GM19240 (cell line): ENCODE data around the gene TMEM87B.

Experiments
- DNase-seq: peaks from one replicate; pipeline ENCODE4 v3.0.0; 2011; ENCODE audit warnings: low spot score; ENCODE audit not compliant: insufficient read length

Gene TMEM87B

DNA sequence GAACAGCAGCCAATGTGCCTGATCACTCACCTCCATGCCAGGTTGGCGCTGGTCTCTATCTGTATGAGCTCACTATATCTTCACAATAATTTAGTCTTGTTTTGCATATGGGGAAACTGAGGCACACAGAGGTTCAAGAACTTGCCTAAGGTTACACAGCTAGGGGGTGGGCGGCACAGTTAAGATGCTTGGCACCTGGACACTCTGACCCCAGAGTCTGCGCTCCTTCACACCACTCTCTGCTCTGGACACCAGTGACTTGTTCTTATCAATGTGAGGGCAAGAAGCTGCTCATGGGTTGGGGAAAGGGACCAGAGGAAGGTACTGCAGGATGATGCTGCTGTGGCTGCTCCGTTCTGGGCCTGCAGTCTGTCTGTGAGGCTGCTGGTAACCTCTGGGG lies 110.2 kb downstream of the TMEM87B start:
- DNase-seq = no peak

DNA sequence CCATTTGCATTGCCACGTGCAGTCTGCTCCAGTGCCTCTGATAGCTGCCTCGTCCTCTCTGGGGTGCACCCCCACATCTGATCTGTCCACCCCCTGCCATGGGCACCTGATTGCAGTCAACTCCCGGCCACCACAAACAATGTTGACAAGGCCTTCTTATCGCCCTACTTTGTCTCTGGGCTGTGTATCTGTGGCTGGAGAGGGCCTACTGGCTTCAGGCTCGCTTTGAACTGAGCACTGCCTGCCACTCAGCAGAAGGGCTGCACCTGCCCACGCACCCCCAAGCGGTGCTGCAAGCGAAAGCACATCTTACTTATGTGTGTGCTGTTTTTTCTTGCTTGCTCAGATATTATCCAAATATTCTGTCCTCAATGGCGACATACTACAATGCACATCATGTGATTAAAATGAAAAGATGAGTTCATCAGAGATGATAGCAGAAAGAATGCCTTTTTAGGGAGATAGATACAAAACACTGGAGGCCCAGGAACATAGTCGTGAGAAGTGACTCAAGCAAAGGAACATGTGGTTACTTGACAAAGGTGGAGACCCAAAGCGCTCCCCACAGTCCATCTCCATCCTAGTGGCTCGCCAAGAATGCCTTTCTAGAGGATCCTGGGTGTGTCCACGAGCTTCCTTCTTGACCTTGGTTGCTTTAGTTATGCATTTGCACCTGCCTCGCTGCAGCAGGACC lies 111.9 kb downstream of the TMEM87B start:
- DNase-seq = no peak

DNA sequence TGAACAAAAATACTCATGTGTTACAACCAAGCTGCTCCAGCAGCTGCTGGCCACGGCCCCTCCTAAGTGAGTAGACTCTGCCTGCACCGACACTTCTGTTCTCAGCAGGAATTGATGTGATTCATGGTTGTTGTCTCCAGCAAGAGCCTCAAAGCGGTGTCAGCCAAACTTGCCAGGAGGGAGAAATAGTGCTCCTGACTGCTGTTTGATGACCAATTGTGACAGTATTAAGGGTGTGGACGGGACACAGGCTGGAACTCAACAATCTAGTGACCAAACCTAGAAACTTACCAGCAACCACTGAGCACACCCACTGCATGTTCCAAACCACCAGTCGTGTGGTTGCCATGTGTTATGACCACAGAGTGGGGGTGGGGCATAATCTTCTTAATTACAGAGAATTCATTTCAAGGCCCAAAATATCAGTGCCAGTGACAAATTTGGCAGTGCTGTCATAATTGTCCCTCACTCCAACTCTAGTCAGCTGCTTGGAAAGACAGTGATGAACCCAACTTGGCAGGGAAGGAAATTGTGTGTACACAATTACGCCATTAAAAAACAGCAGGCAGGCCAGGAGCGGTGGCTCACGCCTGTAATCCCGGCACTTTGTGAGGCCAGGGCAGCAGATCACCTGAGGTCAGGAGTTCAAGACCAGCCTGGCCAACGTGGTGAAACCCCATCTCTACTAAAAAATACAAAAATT lies 113.5 kb downstream of the TMEM87B start:
- no peak for DNase-seq
